HCT116 (cell line): ENCODE results near the gene LRRC74B. TPM values are rescaled to one million over a fixed set of nuclear protein-coding genes. Genes with fewer than 3 reads are reported as not detected.
"Not testable (repeated sequence)": the region's sequence is repeated elsewhere in the genome, so short reads cannot be mapped to it uniquely, and the experiment has no call there.

Experiments used
- ATAC-seq: fragments of 200-7000 bp; cut with Tn5 transposase; 2 replicates; pipeline ENCODE4 v1.9.1; 2020; ENCODE audit warnings: mild to moderate bottlenecking, moderate library complexity
- BruUV-seq: library from RNA; stranded (reverse); fragments of 400-500 nt; replicated peaks from 2 replicates; lab custom pipeline; 2021; lab: Mats Ljungman, UMichigan
- CTCF ChIA-PET: fragments of 300-600 bp; sonication (Branson Sonifier 250); formaldehyde crosslinking; loops from one replicate; lab custom pipeline; 2021; ENCODE audit warnings: antibody characterized with exemption; lab: Charles Lee
- POLR2A ChIA-PET: fragments of 300-600, 350-600 bp; sonication (Branson Sonifier 250); formaldehyde crosslinking; loops from one replicate; lab custom pipeline; 2021; ENCODE audit warnings: antibody characterized with exemption; lab: Charles Lee
- RAD21 ChIA-PET, 2 experiments: fragments of 300-600 bp; sonication (Branson Sonifier 250); formaldehyde crosslinking; loops; one replicate each; lab custom pipeline; 2023; ENCODE audit warnings: low total read pairs in 2 of 2; ENCODE audit not compliant: uncharacterized antibody in 2 of 2, unreplicated experiment in 2 of 2, low non-redundant PET in 1 of 2; lab: Charles Lee
- DNase-seq: peaks from one replicate; pipeline ENCODE4 v3.0.0-alpha.2; 2010; ENCODE audit warnings: low read depth, low spot score
- H2AFZ ChIP-seq: fragments of 200-600 bp; shearing (Covaris generic), sonication (generic); 2 replicates; pipeline ENCODE4 v1.6.1; 2017; ENCODE audit warnings: low read depth, mixed run types, mixed read lengths, antibody characterized with exemption, low read length; ENCODE audit not compliant: poor library complexity, severe bottlenecking
- H3K27ac ChIP-seq: 2 replicates; pipeline ENCODE4 v1.5.1; 2012; ENCODE audit warnings: low read depth, low read length
- H3K27me3 ChIP-seq: fragments of 200-600 bp; sonication (generic); 2 replicates; pipeline ENCODE4 v1.6.1; 2016; ENCODE audit warnings: mixed run types, low read length, mixed read lengths; ENCODE audit not compliant: insufficient read depth
- H3K36me3 ChIP-seq, 2 experiments: fragments of 200-500 bp in 1 of 2; fragments of 200-600 bp in 1 of 2; sonication (Bioruptor generic) in 1 of 2; sonication (generic) in 1 of 2; 2 replicates each; pipeline versions ENCODE4 v1.5.1 to v1.6.1; 2014 to 2016; ENCODE audit warnings: low read length in 2 of 2, inconsistent platforms in 1 of 2, mixed read lengths in 1 of 2, mixed run types in 1 of 2; ENCODE audit not compliant: insufficient read depth in 2 of 2, control insufficient read depth in 1 of 2
- H3K4me1 ChIP-seq, 2 experiments: fragments of 200-600 bp in 1 of 2; sonication (generic) in 1 of 2; 2 replicates each; pipeline versions ENCODE4 v1.5.1 to v1.6.1; 2012 to 2017; ENCODE audit warnings: low read length in 2 of 2, inconsistent platforms in 1 of 2, mild to moderate bottlenecking in 1 of 2, mixed read lengths in 1 of 2, mixed run types in 1 of 2, moderate library complexity in 1 of 2; ENCODE audit not compliant: insufficient read depth in 2 of 2, control insufficient read depth in 1 of 2
- H3K4me2 ChIP-seq: fragments of 200-600 bp; sonication (generic); 2 replicates; pipeline ENCODE4 v1.6.1; 2017; ENCODE audit warnings: mixed run types, low read length, mixed read lengths
- H3K4me3 ChIP-seq, 2 experiments: fragments of 200-600 bp in 1 of 2; sonication (generic) in 1 of 2; replicated peaks in 1 of 2; 2 replicates each; pipeline ENCODE4 v1.5.1; 2011 to 2016; ENCODE audit warnings: low read length in 2 of 2, control low read depth in 1 of 2, low read depth in 1 of 2, mild to moderate bottlenecking in 1 of 2, mixed read lengths in 1 of 2, mixed run types in 1 of 2
- H3K79me2 ChIP-seq: fragments of 200-600 bp; sonication (generic); 2 replicates; pipeline ENCODE4 v1.6.1; 2017; ENCODE audit warnings: mild to moderate bottlenecking, mixed run types, low read length, moderate library complexity, mixed read lengths; ENCODE audit not compliant: insufficient read depth
- H3K9ac ChIP-seq: fragments of 200-600 bp; sonication (generic); 2 replicates; pipeline ENCODE4 v1.6.1; 2016; ENCODE audit warnings: low read length, mixed read lengths
- H3K9me2 ChIP-seq: fragments of 200-600 bp; sonication (generic), shearing (Covaris generic); 2 replicates; pipeline ENCODE4 v1.6.1; 2017; ENCODE audit warnings: mixed run types, mild to moderate bottlenecking, moderate library complexity; ENCODE audit not compliant: insufficient read depth
- H3K9me3 ChIP-seq, 2 experiments: fragments of 200-500 bp in 1 of 2; fragments of 200-600 bp in 1 of 2; sonication (Bioruptor generic) in 1 of 2; sonication (generic) in 1 of 2; 2 replicates each; pipeline ENCODE4 v1.6.1; 2014 to 2017; ENCODE audit warnings: low read length in 2 of 2, mixed read lengths in 2 of 2, inconsistent platforms in 1 of 2, low read depth in 1 of 2, mild to moderate bottlenecking in 1 of 2, mixed run types in 1 of 2, moderate library complexity in 1 of 2; ENCODE audit not compliant: control insufficient read depth in 1 of 2, insufficient read depth in 1 of 2
- H4K20me1 ChIP-seq: fragments of 200-600 bp; sonication (generic), shearing (Covaris generic); 2 replicates; pipeline ENCODE4 v1.6.1; 2017; ENCODE audit warnings: mixed run types, mild to moderate bottlenecking, moderate library complexity; ENCODE audit not compliant: insufficient read depth
- CEBPB ChIP-seq: IDR thresholded peaks from 2 replicates; pipeline ENCODE4 v1.6.1; 2012; ENCODE audit warnings: low read depth
- EGR1 ChIP-seq: IDR thresholded peaks from 2 replicates; pipeline ENCODE4 v1.6.1; 2012; ENCODE audit warnings: low read depth
- ELF1 ChIP-seq: IDR thresholded peaks from 2 replicates; pipeline ENCODE4 v1.6.1; 2012; ENCODE audit warnings: low read depth, borderline replicate concordance
- EZH2 ChIP-seq: fragments of 200-600 bp; sonication (generic); IDR thresholded peaks from 2 replicates; pipeline ENCODE4 v1.6.1; 2017; ENCODE audit warnings: antibody characterized with exemption, mixed run types
- EZH2phosphoT487 ChIP-seq: fragments of 200-600 bp; IDR thresholded peaks from 2 replicates; pipeline ENCODE4 v1.6.1; 2018; ENCODE audit warnings: antibody characterized with exemption, borderline replicate concordance
- FOSL1 ChIP-seq: IDR thresholded peaks from 2 replicates; pipeline ENCODE4 v1.6.1; 2012; ENCODE audit warnings: low read depth
- JUND ChIP-seq: IDR thresholded peaks from 2 replicates; pipeline ENCODE4 v1.6.1; 2012
- RAD21 ChIP-seq: IDR thresholded peaks from 2 replicates; pipeline ENCODE4 v1.6.1; 2012; ENCODE audit warnings: low read depth, mild to moderate bottlenecking
- SIN3A ChIP-seq: IDR thresholded peaks from 2 replicates; pipeline ENCODE4 v1.6.1; 2012; ENCODE audit warnings: low read depth
- SP1 ChIP-seq: IDR thresholded peaks from 2 replicates; pipeline ENCODE4 v1.6.1; 2012; ENCODE audit warnings: low read depth
- SRF ChIP-seq: IDR thresholded peaks from 2 replicates; pipeline ENCODE4 v1.6.1; 2012; ENCODE audit warnings: low read depth
- TCF7L2 ChIP-seq: IDR thresholded peaks from 2 replicates; pipeline ENCODE4 v1.7.0; 2011; ENCODE audit warnings: borderline replicate concordance, inconsistent platforms; ENCODE audit not compliant: insufficient read depth, insufficient read length; ENCODE audit errors: extremely low read depth
- ZNF274 ChIP-seq: fragments of 200-500 bp; sonication (Bioruptor generic); IDR thresholded peaks from 2 replicates; pipeline ENCODE4 v1.6.1; 2014; ENCODE audit warnings: mild to moderate bottlenecking, low read depth, low read length, inconsistent platforms
- intact Hi-C: fragments of 100-400 bp; cut with micrococcal nuclease; formaldehyde crosslinking; loops from 2 replicates; pipeline ENCODE4 v1.10.0; 2022
- total RNA-seq: library from RNA; stranded (reverse); gene quantifications from one replicate; pipeline ENCODE4 v1.2.1, GENCODE V29; 2021; ENCODE audit not compliant: unreplicated experiment
- TF ChIP-seq, protein P1 (sequence below): IDR thresholded peaks from 2 replicates; pipeline ENCODE4 v1.6.1; 2012
- TF ChIP-seq, protein P2 (sequence below): IDR thresholded peaks from 2 replicates; pipeline ENCODE4 v1.6.1; 2011; ENCODE audit warnings: mild to moderate bottlenecking, low read length, moderate library complexity; ENCODE audit not compliant: insufficient replicate concordance; ENCODE audit errors: extremely low read depth

The LRRC74B gene
- total RNA-seq, 1 experiment from 2014 or later, result not detected

DNA sequence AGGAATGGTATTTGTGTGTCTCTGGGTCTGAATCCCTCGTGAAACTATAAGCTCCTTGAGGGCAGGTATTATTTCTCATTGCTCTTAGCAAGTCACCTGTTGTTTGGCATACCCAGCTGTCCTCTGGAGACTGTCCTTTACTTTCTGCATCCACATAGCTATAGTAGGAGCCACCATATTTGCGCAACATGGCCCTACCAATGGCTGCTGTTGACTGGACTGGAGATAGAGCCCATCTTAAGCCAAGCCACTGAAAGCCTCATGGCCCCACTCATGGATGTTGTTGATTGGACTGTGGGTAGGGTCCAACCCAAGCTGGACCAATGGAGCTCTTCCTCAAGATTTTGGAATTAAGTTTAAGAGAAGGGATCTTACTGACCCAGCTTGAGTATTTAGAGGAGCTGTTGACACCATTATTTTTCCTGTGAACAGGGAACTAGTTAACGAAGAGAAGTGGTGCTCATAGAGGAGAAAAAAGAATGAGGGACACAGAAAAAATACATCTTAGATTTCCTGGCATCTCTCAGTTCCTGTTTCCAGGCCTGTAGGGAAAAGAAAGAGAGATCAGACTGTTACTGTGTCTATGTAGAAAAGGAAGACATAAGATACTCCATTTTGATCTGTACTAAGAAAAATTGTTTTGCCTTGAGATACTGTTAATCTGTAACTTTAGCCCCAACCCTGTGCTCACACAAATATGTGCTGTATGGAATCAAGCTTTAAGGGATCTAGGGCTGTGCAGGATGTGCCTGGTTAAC, 47.2 kb downstream of the LRRC74B start:
- no peak for DNase-seq
- CTCF ChIA-PET, result interaction anchor here (1.2 kb wide), 1 partner anchor 10 kb away, joined by 6 read pairs; no protein-coding TSS in a partner anchor
- Histone ChIP-seq H3K79me2 (no peaks in the 10 kb centered on the region), H3K27me3 (0 out of 2 replicates have a peak, but pooled peaks cover 5% of the 10 kb centered on the region), H3K4me1 (no peaks in the 10 kb centered on the region), H4K20me1 (no peaks in the 10 kb centered on the region), H3K4me2 (no peak overlapping the region), H3K9me2 (no peaks in the 10 kb centered on the region), H3K4me3 (no peak overlapping the region), H2AFZ (no peak overlapping the region), H3K9ac (no peak overlapping the region), H3K27ac (no peak overlapping the region), H3K9me3 (no peaks in the 10 kb centered on the region), H3K36me3 (no peaks in the 10 kb centered on the region)
- TF ChIP-seq EZH2 (no peak), SIN3A (no peak), EGR1 (no peak), EZH2phosphoT487 (no peak), FOSL1 (no peak), JUND (no peak), TCF7L2 (no peak), RAD21 (no peak), SP1 (no peak), SRF (no peak), ELF1 (no peak), ZNF274 (no peak), CEBPB (no peak)
- TF ChIP-seq, protein P1, sequence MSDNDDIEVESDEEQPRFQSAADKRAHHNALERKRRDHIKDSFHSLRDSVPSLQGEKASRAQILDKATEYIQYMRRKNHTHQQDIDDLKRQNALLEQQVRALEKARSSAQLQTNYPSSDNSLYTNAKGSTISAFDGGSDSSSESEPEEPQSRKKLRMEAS, result no peak
- TF ChIP-seq, protein P2, sequence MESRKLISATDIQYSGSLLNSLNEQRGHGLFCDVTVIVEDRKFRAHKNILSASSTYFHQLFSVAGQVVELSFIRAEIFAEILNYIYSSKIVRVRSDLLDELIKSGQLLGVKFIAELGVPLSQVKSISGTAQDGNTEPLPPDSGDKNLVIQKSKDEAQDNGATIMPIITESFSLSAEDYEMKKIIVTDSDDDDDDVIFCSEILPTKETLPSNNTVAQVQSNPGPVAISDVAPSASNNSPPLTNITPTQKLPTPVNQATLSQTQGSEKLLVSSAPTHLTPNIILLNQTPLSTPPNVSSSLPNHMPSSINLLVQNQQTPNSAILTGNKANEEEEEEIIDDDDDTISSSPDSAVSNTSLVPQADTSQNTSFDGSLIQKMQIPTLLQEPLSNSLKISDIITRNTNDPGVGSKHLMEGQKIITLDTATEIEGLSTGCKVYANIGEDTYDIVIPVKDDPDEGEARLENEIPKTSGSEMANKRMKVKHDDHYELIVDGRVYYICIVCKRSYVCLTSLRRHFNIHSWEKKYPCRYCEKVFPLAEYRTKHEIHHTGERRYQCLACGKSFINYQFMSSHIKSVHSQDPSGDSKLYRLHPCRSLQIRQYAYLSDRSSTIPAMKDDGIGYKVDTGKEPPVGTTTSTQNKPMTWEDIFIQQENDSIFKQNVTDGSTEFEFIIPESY, result no peak
- RAD21 ChIA-PET, result no interaction called here
- intact Hi-C loops, result no loop called here
- POLR2A ChIA-PET, result no interaction called here
- ATAC-seq, result no peak
- no TSS peak for BruUV-seq

DNA sequence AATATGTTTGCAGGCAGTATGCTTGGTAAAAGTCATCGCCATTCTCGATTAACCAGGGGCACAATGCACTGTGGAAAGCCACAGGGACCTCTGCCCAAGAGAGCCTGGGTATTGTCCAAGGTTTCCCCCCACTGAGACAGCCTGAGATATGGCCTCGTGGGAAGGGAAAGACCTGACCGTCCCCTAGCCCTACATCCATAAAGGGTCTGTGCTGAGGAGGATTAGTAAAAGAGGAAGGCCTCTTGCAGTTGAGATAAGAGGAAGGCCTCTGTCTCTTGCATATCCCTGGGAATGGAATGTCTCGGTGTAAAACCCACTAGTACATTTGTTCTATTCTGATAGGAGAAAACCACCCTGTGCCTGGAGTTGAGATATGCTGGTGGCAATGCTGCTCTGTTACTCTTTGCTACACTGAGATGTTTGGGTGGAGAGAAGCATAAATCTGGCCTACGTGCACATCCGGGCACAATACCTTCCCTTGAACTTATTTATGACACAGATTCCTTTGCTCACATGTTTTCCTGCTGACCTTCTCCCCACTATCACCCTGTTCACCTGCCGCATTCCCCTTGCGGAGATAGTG, 47.9 kb downstream of the LRRC74B start:
- H3K27ac ChIP-seq, H3K9me2 ChIP-seq, BruUV-seq, H3K79me2 ChIP-seq, RAD21 ChIA-PET, H4K20me1 ChIP-seq, ATAC-seq, H2AFZ ChIP-seq, H3K9me3 ChIP-seq, H3K4me2 ChIP-seq, H3K36me3 ChIP-seq, H3K4me3 ChIP-seq, DNase-seq, H3K4me1 ChIP-seq, intact Hi-C loops, H3K27me3 ChIP-seq, H3K9ac ChIP-seq, POLR2A ChIA-PET: not testable (repeated sequence)
- CTCF ChIA-PET, result interaction anchor here (1.2 kb wide), 1 partner anchor 9 kb away, joined by 6 read pairs; no protein-coding TSS in a partner anchor
